ENCODE data around the gene UNC79.

The UNC79 gene

GRCh38 chr14:93663317-93663716 lies 232.6 kb downstream of the UNC79 start:
- no peak for DNase-seq (ENCODE audit: low spot score)

- DNase-seq (ENCODE audit: low spot score) = no peak
Measured at GRCh38 chr14:93665169-93665568, 234.4 kb downstream of the UNC79 start.

- no peak for DNase-seq (ENCODE audit: low spot score)
Measured at GRCh38 chr14:93669632-93670031, 238.9 kb downstream of the UNC79 start.

- no peak for DNase-seq (ENCODE audit: low spot score)
Measured at GRCh38 chr14:93674343-93674742, 243.6 kb downstream of the UNC79 start.

- DNase-seq (ENCODE audit: low spot score) = no peak
Measured at GRCh38 chr14:93675651-93676050, 244.9 kb downstream of the UNC79 start.

GRCh38 chr14:93676416-93676958 lies 245.7 kb downstream of the UNC79 start:
- no peak for DNase-seq (ENCODE audit: low spot score)

- DNase-seq (ENCODE audit: low spot score) = no peak
Measured at GRCh38 chr14:93682459-93682858, 251.7 kb downstream of the UNC79 start.

- DNase-seq (ENCODE audit: low spot score) = peak; percentile 17
Measured at GRCh38 chr14:93683226-93683625, 252.5 kb downstream of the UNC79 start.

GRCh38 chr14:93685121-93685895 lies 254.6 kb downstream of the UNC79 start:
- no peak for DNase-seq (ENCODE audit: low spot score)

- DNase-seq (ENCODE audit: low spot score) = no peak
Measured at GRCh38 chr14:93686268-93686667, 255.5 kb downstream of the UNC79 start.

- DNase-seq (ENCODE audit: low spot score) = no peak
Measured at GRCh38 chr14:93688239-93688666, 257.5 kb downstream of the UNC79 start.

- no peak for DNase-seq (ENCODE audit: low spot score)
Measured at GRCh38 chr14:93688820-93689219, 258.1 kb downstream of the UNC79 start.

- DNase-seq (ENCODE audit: low spot score) = no peak
Measured at GRCh38 chr14:93690146-93690545, 259.4 kb downstream of the UNC79 start.

GRCh38 chr14:93691042-93691780 lies 260.5 kb downstream of the UNC79 start:
- no peak for DNase-seq (ENCODE audit: low spot score)

GRCh38 chr14:93693914-93694313 lies 263.2 kb downstream of the UNC79 start:
- no peak for DNase-seq (ENCODE audit: low spot score)

GRCh38 chr14:93700928-93701327 lies 270.2 kb downstream of the UNC79 start:
- no peak for DNase-seq (ENCODE audit: low spot score)

GRCh38 chr14:93701562-93701961 lies 270.8 kb downstream of the UNC79 start:
- DNase-seq (ENCODE audit: low spot score) = no peak

GRCh38 chr14:93702946-93703345 lies 272.2 kb downstream of the UNC79 start:
- no peak for DNase-seq (ENCODE audit: low spot score)

- DNase-seq (ENCODE audit: low spot score) = no peak
Measured at GRCh38 chr14:93703941-93704340, 273.2 kb downstream of the UNC79 start.

- DNase-seq (ENCODE audit: low spot score) = no peak
Measured at GRCh38 chr14:93705513-93706156, 274.9 kb downstream of the UNC79 start.

- no peak for DNase-seq (ENCODE audit: low spot score)
Measured at GRCh38 chr14:93706360-93706955, 275.7 kb downstream of the UNC79 start.

- DNase-seq (ENCODE audit: low spot score) = no peak
Measured at GRCh38 chr14:93707475-93707874, 276.7 kb downstream of the UNC79 start.

Measured in hematopoietic multipotent progenitor cell treated with erythropoietin and hydrocortisone succinate and interleukin-3 and kit ligand, for 15 days (in vitro differentiated cells).